Memory B cell (primary cell): ENCODE measurements around the gene CFAP46.
A peak's percentile ranks its signal among the peaks of the same experiment; 100 is the strongest.
"Not testable (repeated sequence)": the region's sequence is repeated elsewhere in the genome, so short reads cannot be mapped to it uniquely, and the experiment has no call there.

ENCODE experiments used
- ATAC-seq: fragments of 150-1000 bp; cut with Tn5 transposase; 2 replicates; pipeline ENCODE4 v1.10.0; 2021; ENCODE audit warnings: low read depth, mild to moderate bottlenecking, moderate library complexity
- DNase-seq, 2 donors: peaks; one replicate each; pipeline ENCODE4 v3.0.0; 2022; ENCODE audit warnings: low spot score in 2 of 2
- H3K27ac Mint-ChIP-seq: one replicate; pipeline ENCODE4 v1.8.0; 2022; ENCODE audit warnings: mild to moderate bottlenecking, moderate library complexity, mixed read lengths
- H3K27me3 Mint-ChIP-seq: one replicate; pipeline ENCODE4 v1.8.0; 2022; ENCODE audit warnings: mixed read lengths
- H3K36me3 Mint-ChIP-seq: one replicate; pipeline ENCODE4 v1.8.0; 2022; ENCODE audit warnings: mild to moderate bottlenecking, mixed read lengths
- H3K4me1 Mint-ChIP-seq: one replicate; pipeline ENCODE4 v1.8.0; 2022; ENCODE audit warnings: mixed read lengths
- H3K4me3 Mint-ChIP-seq: one replicate; pipeline ENCODE4 v1.8.0; 2022; ENCODE audit warnings: mild to moderate bottlenecking, moderate library complexity, mixed read lengths
- H3K9me3 Mint-ChIP-seq: one replicate; pipeline ENCODE4 v1.8.0; 2022; ENCODE audit warnings: mixed read lengths

CFAP46 gene

DNA sequence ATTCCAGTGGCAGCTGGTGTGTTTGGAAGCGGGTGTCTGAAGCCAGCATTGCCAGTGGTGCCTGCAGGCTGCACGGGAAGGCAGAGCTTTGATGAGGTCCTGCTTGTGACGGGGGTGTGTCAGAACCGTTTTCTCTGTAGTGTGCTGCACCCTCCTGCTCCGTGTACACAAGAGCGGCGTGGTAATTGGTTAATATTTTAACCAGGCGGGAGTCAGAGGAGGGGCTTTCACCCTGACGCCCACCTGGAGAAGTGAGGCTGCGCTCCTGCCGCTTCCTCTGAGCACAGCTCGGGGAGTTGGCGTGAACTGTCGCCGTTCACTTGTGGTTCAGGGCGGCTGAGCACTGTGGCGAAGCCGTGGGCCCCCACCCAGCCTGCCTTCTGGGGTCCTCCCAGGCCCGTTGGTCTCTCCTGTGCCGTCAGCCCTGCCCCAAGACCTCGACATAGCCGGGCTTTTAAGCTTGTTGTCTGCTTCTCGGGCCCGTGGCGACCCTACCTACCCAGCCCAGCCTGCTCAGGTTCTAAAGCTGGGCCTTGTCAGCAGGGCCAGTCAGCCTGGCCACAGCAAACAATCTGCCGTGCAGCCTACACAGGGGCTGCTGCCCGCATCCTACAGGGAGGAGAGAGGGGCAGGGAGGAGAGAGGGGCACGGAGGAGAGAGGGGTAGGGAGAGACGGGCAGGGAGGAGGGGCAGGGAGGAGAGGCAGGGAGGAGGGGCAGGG lies 168.0 kb downstream of the CFAP46 start:
- peaks cover 21% of the 10 kb centered on the region for H3K36me3 Mint-ChIP-seq
- H3K4me3 Mint-ChIP-seq: no peak overlapping the region
- H3K9me3 Mint-ChIP-seq: no peaks in the 10 kb centered on the region
- no peaks in the 10 kb centered on the region for H3K27me3 Mint-ChIP-seq
- no peak overlapping the region for H3K27ac Mint-ChIP-seq
- H3K4me1 Mint-ChIP-seq: no peaks in the 10 kb centered on the region
- no peak for ATAC-seq
- no peak for DNase-seq

DNA sequence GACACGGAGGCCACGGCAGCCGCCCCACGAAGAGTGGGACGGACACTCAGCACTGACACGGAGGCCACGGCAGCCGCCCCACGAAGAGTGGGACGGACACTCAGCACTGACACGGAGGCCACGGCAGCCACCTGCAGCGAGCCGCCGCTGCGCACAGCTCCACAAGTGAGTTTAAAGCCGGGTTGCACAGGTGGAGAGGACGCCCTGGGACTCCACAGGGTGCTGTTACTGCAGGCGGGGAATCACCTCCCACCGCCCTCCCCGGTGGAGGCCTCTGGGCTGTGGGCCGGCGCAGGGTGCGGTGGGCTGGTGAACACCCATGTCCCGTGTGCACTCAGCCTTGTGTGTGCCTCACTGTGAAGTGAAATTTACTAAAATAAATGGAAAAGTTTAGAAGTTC lies 169.6 kb downstream of the CFAP46 start:
- DNase-seq, H3K27ac Mint-ChIP-seq, H3K9me3 Mint-ChIP-seq, H3K27me3 Mint-ChIP-seq, ATAC-seq, H3K4me3 Mint-ChIP-seq, H3K4me1 Mint-ChIP-seq: not testable (repeated sequence)
- H3K36me3 Mint-ChIP-seq: peaks cover 25% of the 10 kb centered on the region

DNA sequence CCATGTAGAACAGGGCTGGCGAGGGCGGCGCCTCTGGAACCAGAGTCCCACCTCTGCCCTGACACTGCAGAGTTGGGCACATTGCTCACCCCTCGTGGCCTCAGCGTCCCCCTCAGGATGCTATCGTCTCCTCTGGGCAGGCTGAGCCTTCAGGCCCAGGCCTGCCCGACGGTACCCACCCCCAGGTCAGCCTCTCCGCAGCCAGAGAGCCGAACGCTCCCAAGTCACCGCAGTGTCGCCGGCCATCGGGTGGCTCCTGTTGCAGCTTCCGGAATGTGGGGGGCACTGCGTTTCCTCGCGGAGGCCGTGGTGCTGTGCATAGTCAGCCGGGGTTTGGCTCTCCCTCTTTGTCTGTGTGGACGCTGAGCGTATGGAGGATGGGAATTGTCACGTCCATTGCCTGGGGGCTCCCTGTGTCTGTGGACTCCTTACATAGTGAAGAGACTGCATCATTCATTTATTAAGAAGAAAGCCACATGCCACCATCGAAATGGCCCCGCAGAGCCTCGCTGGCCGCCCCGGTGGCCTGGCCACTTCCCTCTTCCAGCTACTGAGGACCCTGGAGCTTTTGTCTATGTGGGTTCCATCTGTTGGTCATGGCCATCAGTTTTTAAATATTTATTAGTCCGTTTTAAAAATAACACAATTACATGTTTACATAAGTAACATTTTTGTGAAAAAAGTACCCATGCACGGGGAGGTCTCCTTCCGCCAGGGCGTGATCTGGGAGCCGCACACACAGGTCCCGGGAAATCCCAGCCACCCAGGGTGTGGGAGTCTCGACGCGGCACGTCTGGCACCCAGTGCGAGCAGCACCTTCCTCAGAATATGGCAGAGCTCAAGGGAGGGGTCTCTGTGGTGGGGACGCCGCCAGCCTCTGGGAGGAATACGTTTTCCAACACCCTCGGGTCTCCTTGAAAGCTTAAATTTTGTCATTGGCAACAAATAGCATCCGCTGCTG lies 172.0 kb downstream of the CFAP46 start:
- H3K9me3 Mint-ChIP-seq: no peaks in the 10 kb centered on the region
- no peak overlapping the region for H3K27ac Mint-ChIP-seq

DNA sequence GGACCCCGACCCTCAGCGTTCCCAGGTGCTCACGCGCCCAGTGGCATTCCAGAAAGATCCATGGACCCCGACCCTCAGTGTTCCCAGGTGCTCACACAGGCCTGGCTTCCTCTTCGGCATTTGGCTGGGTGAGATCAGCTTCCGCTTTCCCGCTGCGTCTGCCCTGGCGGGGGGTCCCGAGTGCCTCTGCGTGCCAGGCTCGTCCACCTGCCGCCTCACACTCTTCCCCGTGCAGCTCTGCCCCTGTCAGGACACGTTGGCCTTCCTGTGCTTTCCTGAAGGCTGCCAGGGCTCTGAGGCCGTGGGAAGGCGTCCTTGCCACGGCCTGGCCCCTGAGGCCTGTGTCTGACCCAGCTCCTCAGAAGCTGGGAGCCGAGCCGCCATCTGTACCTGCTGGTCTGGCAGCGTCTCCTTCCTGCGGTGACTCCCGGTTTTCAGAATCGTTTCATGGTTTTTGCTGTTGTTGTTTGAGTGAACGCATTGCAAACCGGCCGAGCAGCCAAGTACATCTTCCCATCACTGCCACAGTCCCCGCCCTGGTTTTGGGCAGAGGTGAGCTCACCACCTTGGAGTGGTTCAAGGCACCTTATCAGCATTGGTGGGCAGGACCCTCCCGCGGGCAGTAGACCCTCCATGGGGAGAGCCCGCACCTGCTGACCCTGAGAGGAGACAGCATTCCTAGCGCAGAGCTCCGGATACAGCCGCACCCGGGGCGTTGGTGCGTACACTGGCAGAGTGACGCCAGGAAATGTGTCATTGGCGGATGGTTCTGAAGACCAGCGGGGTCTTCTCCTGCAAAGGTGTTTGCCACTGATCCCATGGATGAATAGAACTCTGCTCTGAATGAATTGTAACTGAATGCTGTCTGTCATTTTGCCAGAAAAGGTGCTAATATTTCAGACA lies 173.8 kb downstream of the CFAP46 start:
- H3K27ac Mint-ChIP-seq: no peak overlapping the region
- H3K4me3 Mint-ChIP-seq: no peak overlapping the region
- H3K36me3 Mint-ChIP-seq: peaks cover 19% of the 10 kb centered on the region
- no peak for ATAC-seq
- no peak for DNase-seq
- no peaks in the 10 kb centered on the region for H3K27me3 Mint-ChIP-seq
- H3K9me3 Mint-ChIP-seq: no peaks in the 10 kb centered on the region
- H3K4me1 Mint-ChIP-seq: peaks cover 6% of the 10 kb centered on the region

More for the DNA sequence above, 172.0 kb downstream of the CFAP46 start:
- no peaks in the 10 kb centered on the region for H3K27me3 Mint-ChIP-seq
- ATAC-seq: no peak
- peaks cover 18% of the 10 kb centered on the region for H3K36me3 Mint-ChIP-seq
- DNase-seq: no peak
- H3K4me3 Mint-ChIP-seq: no peak overlapping the region
- peaks cover 3% of the 10 kb centered on the region for H3K4me1 Mint-ChIP-seq

DNA sequence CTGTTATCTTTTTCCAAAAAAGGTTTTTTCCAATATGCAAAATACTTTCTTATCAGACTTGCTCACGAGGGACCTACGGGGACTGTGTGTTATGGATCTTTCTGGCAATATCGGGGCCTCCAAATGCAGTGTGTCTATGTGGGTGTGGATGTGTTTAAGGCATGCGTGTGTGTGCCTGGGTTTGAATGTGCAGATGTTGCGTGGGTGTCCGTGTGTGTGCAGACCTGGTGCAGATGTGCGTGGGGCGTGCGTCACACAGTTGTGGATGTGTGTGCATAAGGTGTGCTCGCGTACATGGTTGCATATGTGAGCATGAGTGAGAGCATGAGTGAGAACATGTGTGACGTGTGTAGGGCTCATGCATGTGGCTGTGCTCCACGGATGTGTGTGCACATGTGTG lies 176.1 kb downstream of the CFAP46 start:
- no peak overlapping the region for H3K4me3 Mint-ChIP-seq
- H3K27ac Mint-ChIP-seq: no peak overlapping the region
- no peaks in the 10 kb centered on the region for H3K9me3 Mint-ChIP-seq
- H3K27me3 Mint-ChIP-seq: no peaks in the 10 kb centered on the region
- H3K4me1 Mint-ChIP-seq: peaks cover 9% of the 10 kb centered on the region
- no peak for DNase-seq
- H3K36me3 Mint-ChIP-seq: peaks cover 19% of the 10 kb centered on the region
- ATAC-seq: no peak

DNA sequence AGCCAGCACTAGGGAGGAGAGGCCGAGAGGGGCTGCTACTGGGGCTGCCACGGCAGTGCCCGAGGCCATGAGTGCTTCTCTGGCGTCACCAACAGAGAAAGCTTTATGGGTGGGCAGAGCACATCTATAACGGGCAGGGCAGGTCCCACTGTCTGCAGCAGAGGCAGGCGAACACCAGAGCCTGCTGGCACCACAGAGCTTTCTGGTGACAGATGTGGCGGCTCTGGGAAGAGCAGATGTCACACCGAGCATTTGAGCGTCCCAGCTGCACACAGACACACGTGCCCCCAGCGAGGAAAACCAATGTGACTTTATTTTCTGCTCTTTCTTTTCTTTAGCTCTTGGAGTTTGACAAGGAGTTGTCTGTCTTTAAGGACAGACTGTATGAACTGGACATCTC lies 176.9 kb downstream of the CFAP46 start:
- ATAC-seq (no peak), DNase-seq (no peak)
- Mint-ChIP-seq H3K4me1 (peaks cover 9% of the 10 kb centered on the region), H3K27ac (no peak overlapping the region), H3K4me3 (no peak overlapping the region), H3K9me3 (no peaks in the 10 kb centered on the region), H3K36me3 (peaks cover 26% of the 10 kb centered on the region), H3K27me3 (no peaks in the 10 kb centered on the region)

DNA sequence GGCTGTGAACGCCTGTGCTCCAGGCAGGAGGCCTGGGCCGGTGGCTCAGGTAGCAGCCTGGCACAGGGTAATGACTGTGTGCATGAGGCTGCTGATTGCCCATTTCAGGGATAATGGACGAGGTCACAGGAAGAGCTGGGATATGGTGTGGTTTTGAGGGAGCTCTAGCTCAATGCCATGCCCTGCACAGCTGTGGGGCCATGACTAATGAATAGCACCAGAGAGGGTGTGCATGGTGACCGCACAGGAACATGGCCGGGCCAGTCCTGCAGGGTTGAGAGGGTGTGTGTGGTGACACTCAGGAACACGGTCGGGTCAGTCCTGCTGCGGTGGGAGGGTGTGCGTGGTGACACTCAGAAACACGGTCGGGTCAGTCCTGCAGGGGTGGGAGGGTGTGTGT lies 178.3 kb downstream of the CFAP46 start:
- Mint-ChIP-seq H3K27me3 (no peaks in the 10 kb centered on the region), H3K4me3 (no peak overlapping the region), H3K4me1 (peaks cover 9% of the 10 kb centered on the region), H3K36me3 (peaks cover 30% of the 10 kb centered on the region), H3K9me3 (no peaks in the 10 kb centered on the region), H3K27ac (peak overlapping the region; percentile 32)
- no peak for ATAC-seq
- DNase-seq: no peak

DNA sequence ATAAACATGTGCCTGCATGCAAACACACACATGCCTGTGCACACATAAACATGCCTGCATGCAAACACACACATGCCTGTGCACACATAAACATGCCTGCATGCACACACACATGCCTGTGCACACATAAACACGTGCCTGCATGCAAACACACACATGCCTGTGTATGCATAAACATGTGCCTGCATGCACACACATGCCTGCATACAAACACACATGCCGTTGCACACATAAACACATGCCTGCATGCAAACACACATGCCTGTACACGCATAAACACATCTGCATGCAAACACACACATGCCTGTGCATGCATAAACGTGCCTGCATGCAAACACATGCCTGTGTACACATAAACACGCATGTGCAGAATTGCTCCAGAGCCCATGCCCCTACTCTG lies 178.8 kb downstream of the CFAP46 start:
- no peaks in the 10 kb centered on the region for H3K9me3 Mint-ChIP-seq
- ATAC-seq: no peak
- H3K27me3 Mint-ChIP-seq: no peaks in the 10 kb centered on the region
- H3K27ac Mint-ChIP-seq: no peak overlapping the region
- H3K36me3 Mint-ChIP-seq: peaks cover 26% of the 10 kb centered on the region
- no peak overlapping the region for H3K4me3 Mint-ChIP-seq
- no peak for DNase-seq
- peaks cover 9% of the 10 kb centered on the region for H3K4me1 Mint-ChIP-seq

DNA sequence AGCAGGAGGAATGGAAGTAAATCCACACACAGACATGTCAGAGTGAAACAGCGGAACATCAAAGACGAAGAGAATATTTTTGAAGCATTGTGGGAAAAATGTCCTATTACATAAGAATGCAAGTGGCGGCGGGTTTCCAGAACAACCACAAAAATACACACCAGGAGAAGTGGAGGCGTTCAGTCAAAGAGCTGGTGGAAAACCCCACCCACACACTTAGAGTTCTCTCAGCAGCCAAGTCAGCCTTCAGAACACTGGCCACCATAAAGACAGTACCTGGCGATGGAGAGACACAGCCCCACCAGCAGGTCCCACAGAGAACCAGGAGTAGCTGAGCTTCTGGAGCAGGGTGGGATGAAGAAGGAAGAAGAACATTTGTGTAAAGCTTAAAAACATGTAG lies 180.1 kb downstream of the CFAP46 start:
- H3K4me3 Mint-ChIP-seq: no peak overlapping the region
- DNase-seq (no peak), ATAC-seq (no peak)
- H3K9me3 Mint-ChIP-seq: no peaks in the 10 kb centered on the region
- no peaks in the 10 kb centered on the region for H3K27me3 Mint-ChIP-seq
- peaks cover 23% of the 10 kb centered on the region for H3K36me3 Mint-ChIP-seq
- H3K4me1 Mint-ChIP-seq: peaks cover 9% of the 10 kb centered on the region
- H3K27ac Mint-ChIP-seq: no peak overlapping the region

DNA sequence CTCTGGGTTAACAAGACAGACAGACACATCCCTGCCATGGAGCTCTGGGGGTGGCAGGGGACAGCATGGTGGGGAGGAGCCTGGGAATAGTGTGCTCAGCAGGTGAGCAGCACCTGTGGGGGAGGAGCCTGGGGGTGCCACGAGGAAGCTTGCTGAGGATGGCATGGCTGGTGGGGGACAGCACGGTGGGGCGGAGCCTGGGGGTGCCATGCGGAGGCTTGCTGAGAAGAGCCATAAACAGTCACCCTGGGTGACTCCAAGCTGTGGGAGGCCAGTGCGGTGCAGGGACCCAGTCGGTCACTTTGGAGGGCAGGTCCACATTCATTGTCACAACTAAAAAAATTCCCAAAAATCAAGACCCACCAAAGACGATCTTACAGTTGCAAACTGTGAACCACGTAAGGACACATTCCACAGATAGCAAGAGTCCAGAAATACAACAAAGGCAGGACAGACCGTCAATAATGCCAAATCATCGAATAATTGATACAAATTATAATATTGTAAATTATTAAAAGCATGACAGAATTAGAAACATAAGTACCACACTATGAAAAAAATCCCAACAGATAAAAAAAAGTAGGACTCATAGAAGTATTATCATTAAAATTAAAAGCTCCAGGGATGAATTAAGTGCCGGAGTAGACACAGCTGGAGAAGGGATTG lies 180.8 kb downstream of the CFAP46 start:
- Mint-ChIP-seq H3K9me3 (no peaks in the 10 kb centered on the region), H3K4me3 (no peak overlapping the region), H3K4me1 (peaks cover 8% of the 10 kb centered on the region), H3K36me3 (peaks cover 24% of the 10 kb centered on the region), H3K27me3 (no peaks in the 10 kb centered on the region), H3K27ac (no peak overlapping the region)
- DNase-seq (no peak), ATAC-seq (no peak)

DNA sequence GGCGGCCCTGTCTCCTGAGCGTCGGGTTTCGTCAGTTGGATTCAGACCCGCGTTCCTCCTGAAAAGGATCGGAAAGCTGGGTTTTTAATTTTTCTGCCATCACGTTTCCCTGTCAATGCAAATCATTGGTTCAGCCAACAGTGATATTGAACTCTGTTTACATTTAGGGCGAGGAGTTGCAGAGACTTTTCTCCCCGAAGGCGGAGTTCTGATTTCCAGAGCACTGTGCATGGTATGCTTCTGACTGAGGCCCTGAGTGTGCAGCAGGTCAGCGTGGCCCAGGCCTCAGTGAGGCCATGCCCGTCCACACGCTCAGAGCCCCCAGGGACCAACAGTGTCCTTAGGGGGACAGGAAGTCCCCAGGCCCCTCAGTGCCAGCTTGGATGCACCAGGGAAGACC lies 183.5 kb downstream of the CFAP46 start:
- Mint-ChIP-seq H3K36me3 (peaks cover 34% of the 10 kb centered on the region), H3K4me1 (peaks cover 6% of the 10 kb centered on the region)
- no peak for ATAC-seq

More for the DNA sequence above, 183.5 kb downstream of the CFAP46 start:
- Mint-ChIP-seq H3K27me3 (no peaks in the 10 kb centered on the region), H3K27ac (no peak overlapping the region), H3K4me3 (no peak overlapping the region), H3K9me3 (peaks cover 5% of the 10 kb centered on the region)
- no peak for DNase-seq
